Panc1 (cell line): ENCODE results near the gene KMT2C. TPM values are rescaled to one million over a fixed set of nuclear protein-coding genes. Genes with fewer than 3 reads are reported as not detected.

Experiments used
- ATAC-seq: fragments of 200-7000 bp; cut with Tn5 transposase; 2 replicates; pipeline ENCODE4 v1.9.1; 2020; ENCODE audit warnings: mild to moderate bottlenecking, moderate library complexity
- BruUV-seq: library from RNA; stranded (reverse); fragments of 400-500 nt; replicated peaks from 2 replicates; lab custom pipeline; 2021; lab: Mats Ljungman, UMichigan
- CTCF ChIA-PET: fragments of 300-600 bp; sonication (Branson Sonifier 250); formaldehyde crosslinking; loops from one replicate; lab custom pipeline; 2022; ENCODE audit warnings: antibody characterized with exemption; lab: Charles Lee
- POLR2A ChIA-PET: fragments of 300-600 bp; sonication (Branson Sonifier 250); formaldehyde crosslinking; loops from one replicate; lab custom pipeline; 2022; ENCODE audit warnings: antibody characterized with exemption; lab: Charles Lee
- DNase-seq: peaks from one replicate; pipeline ENCODE4 v3.0.0-alpha.2; 2010; ENCODE audit warnings: low read depth, low spot score
- H3K27ac ChIP-seq: 2 replicates; pipeline ENCODE4 v1.5.1; 2011; ENCODE audit warnings: mild to moderate bottlenecking, low read length, inconsistent platforms
- H3K27me3 ChIP-seq: fragments of 200-500 bp; sonication (Bioruptor generic); 2 replicates; pipeline ENCODE4 v1.6.0; 2014; ENCODE audit warnings: low read length, inconsistent platforms; ENCODE audit not compliant: control insufficient read depth, insufficient read depth
- H3K36me3 ChIP-seq: fragments of 200-500 bp; sonication (Bioruptor generic); 2 replicates; pipeline ENCODE4 v1.5.1; 2014; ENCODE audit warnings: inconsistent platforms, mild to moderate bottlenecking, low read length, moderate library complexity; ENCODE audit not compliant: control insufficient read depth, insufficient read depth
- H3K4me1 ChIP-seq: 2 replicates; pipeline ENCODE4 v1.5.1; 2011; ENCODE audit warnings: inconsistent platforms, mild to moderate bottlenecking, low read length, moderate library complexity; ENCODE audit not compliant: control insufficient read depth, insufficient read depth
- H3K4me3 ChIP-seq, 2 experiments: 2 replicates each; pipeline ENCODE4 v1.5.1; 2011 to 2012; ENCODE audit warnings: low read depth in 2 of 2, low read length in 2 of 2, mild to moderate bottlenecking in 2 of 2, inconsistent platforms in 1 of 2, moderate library complexity in 1 of 2
- H3K9me3 ChIP-seq: fragments of 200-500 bp; sonication (Bioruptor generic); 2 replicates; pipeline ENCODE4 v1.5.1; 2014; ENCODE audit warnings: low read depth, mild to moderate bottlenecking, inconsistent platforms, low read length, moderate library complexity; ENCODE audit not compliant: control insufficient read depth, insufficient read depth
- POLR2AphosphoS5 ChIP-seq: IDR thresholded peaks from 2 replicates; pipeline ENCODE4 v1.6.1; 2012; ENCODE audit warnings: mild to moderate bottlenecking, low read depth, low read length, moderate library complexity
- SIN3A ChIP-seq: IDR thresholded peaks from 2 replicates; pipeline ENCODE4 v1.6.1; 2012; ENCODE audit warnings: low read depth, mild to moderate bottlenecking, low read length, moderate library complexity, borderline replicate concordance; ENCODE audit not compliant: insufficient read depth
- TCF7L2 ChIP-seq: IDR thresholded peaks from 2 replicates; pipeline ENCODE4 v1.6.1; 2011; ENCODE audit warnings: mild to moderate bottlenecking, low read depth, low read length, inconsistent platforms
- in situ Hi-C: cut with HindIII; loops from 2 replicates; pipeline ENCODE4 v1.10.0; 2016; ENCODE audit warnings: low sequenced_read_pairs, low pct_unique_long_range_greater_than_20kb
- intact Hi-C: fragments of 100-400 bp; cut with micrococcal nuclease; formaldehyde crosslinking; loops from one replicate; pipeline ENCODE4 v1.10.0; 2022; ENCODE audit not compliant: unreplicated experiment
- total RNA-seq: library from RNA; stranded (reverse); gene quantifications from one replicate; pipeline ENCODE4 v1.2.1, GENCODE V29; 2021; ENCODE audit not compliant: unreplicated experiment
- TF ChIP-seq, protein P1 (sequence below), 2 experiments: IDR thresholded peaks; 2 replicates each; pipeline ENCODE4 v1.6.1; 2011 to 2012; ENCODE audit warnings: low read depth in 2 of 2, control low read depth in 1 of 2, low read length in 1 of 2, mild to moderate bottlenecking in 1 of 2, moderate library complexity in 1 of 2; ENCODE audit not compliant: insufficient read depth in 1 of 2
- TF ChIP-seq, protein P2 (sequence below): fragments of 450-650 bp; IDR thresholded peaks from 2 replicates; pipeline ENCODE4 v1.5.1; 2017; ENCODE audit warnings: mild to moderate bottlenecking

KMT2C gene
- total RNA-seq, 1 experiment from 2014 or later: 42.5 TPM

DNA sequence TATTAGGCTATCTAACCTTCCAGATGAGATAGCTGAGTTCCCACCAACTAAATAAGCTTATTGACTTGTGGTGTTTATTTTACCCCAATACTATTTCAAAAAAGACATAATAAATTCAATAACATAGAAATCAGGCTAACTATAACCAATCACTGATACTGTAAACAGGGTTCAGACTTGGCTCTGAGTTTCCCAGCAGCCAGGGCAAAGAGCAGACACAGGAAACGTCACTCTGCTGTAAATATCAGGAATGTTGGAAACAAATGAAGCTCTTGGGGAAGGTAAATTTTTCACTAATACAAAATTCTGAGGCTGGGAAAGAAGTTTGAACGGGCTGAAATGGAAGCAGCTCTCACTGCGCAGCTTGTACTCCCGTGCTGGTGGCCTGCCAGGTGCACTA lies 295.7 kb downstream of the KMT2C start:
- ATAC-seq: no peak

DNA sequence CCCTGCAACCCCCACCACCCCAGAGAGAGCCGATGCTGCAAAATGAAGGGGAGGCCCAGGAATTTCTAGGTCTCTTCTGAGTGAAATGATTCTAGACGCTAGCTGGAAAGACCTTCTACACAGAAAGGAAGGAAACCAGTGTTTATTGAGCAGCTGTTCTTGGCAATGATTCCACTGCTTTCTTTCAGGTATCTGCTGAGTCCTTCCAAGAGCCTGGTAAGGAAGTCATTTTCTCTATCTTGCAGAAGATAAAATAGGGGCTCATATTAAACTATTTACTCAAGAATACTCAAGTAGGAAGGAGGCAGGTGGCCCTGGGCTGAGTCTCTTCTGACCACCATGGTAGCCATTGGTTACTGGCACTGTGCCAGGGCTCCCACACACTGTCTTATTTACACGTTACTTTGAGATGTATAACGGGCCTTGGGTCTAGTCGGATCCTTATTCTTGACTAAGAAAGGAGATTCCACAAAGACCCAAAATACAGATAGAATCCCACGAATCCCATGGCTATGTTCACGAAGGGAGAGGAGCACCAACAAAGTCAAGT lies 298.3 kb downstream of the KMT2C start:
- CTCF ChIA-PET: no interaction called here
- intact Hi-C loops: no loop called here
- Histone ChIP-seq H3K4me1 (no peaks in the 10 kb centered on the region), H3K36me3 (peaks cover 8% of the 10 kb centered on the region), H3K4me3 (no peak overlapping the region), H3K27me3 (no peaks in the 10 kb centered on the region), H3K9me3 (no peaks in the 10 kb centered on the region), H3K27ac (no peak overlapping the region)
- DNase-seq: no peak
- in situ Hi-C loops: no loop called here
- TF ChIP-seq POLR2AphosphoS5 (no peak), TCF7L2 (no peak), SIN3A (no peak)
- TF ChIP-seq, protein P1, sequence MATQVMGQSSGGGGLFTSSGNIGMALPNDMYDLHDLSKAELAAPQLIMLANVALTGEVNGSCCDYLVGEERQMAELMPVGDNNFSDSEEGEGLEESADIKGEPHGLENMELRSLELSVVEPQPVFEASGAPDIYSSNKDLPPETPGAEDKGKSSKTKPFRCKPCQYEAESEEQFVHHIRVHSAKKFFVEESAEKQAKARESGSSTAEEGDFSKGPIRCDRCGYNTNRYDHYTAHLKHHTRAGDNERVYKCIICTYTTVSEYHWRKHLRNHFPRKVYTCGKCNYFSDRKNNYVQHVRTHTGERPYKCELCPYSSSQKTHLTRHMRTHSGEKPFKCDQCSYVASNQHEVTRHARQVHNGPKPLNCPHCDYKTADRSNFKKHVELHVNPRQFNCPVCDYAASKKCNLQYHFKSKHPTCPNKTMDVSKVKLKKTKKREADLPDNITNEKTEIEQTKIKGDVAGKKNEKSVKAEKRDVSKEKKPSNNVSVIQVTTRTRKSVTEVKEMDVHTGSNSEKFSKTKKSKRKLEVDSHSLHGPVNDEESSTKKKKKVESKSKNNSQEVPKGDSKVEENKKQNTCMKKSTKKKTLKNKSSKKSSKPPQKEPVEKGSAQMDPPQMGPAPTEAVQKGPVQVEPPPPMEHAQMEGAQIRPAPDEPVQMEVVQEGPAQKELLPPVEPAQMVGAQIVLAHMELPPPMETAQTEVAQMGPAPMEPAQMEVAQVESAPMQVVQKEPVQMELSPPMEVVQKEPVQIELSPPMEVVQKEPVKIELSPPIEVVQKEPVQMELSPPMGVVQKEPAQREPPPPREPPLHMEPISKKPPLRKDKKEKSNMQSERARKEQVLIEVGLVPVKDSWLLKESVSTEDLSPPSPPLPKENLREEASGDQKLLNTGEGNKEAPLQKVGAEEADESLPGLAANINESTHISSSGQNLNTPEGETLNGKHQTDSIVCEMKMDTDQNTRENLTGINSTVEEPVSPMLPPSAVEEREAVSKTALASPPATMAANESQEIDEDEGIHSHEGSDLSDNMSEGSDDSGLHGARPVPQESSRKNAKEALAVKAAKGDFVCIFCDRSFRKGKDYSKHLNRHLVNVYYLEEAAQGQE (IDR thresholded peaks at IDR 0.05; ENCODE audit: insufficient read depth in 1 of 2, low read depth in 2 of 2, low read length in 1 of 2): no peak
- POLR2A ChIA-PET: no interaction called here
- no peak for ATAC-seq
- BruUV-seq: no TSS peak

More for the DNA sequence above, 295.7 kb downstream of the KMT2C start:
- no peak for DNase-seq
- in situ Hi-C loops: no loop called here
- intact Hi-C loops: no loop called here
- TF ChIP-seq, protein P1 (IDR thresholded peaks at IDR 0.05; ENCODE audit: insufficient read depth in 1 of 2, low read depth in 2 of 2, low read length in 1 of 2): no peak
- TF ChIP-seq TCF7L2 (no peak), SIN3A (no peak), POLR2AphosphoS5 (no peak)
- TF ChIP-seq, protein P2, sequence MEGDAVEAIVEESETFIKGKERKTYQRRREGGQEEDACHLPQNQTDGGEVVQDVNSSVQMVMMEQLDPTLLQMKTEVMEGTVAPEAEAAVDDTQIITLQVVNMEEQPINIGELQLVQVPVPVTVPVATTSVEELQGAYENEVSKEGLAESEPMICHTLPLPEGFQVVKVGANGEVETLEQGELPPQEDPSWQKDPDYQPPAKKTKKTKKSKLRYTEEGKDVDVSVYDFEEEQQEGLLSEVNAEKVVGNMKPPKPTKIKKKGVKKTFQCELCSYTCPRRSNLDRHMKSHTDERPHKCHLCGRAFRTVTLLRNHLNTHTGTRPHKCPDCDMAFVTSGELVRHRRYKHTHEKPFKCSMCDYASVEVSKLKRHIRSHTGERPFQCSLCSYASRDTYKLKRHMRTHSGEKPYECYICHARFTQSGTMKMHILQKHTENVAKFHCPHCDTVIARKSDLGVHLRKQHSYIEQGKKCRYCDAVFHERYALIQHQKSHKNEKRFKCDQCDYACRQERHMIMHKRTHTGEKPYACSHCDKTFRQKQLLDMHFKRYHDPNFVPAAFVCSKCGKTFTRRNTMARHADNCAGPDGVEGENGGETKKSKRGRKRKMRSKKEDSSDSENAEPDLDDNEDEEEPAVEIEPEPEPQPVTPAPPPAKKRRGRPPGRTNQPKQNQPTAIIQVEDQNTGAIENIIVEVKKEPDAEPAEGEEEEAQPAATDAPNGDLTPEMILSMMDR: no peak
- Histone ChIP-seq H3K4me1 (no peaks in the 10 kb centered on the region), H3K9me3 (no peaks in the 10 kb centered on the region), H3K27ac (no peak overlapping the region), H3K27me3 (no peaks in the 10 kb centered on the region), H3K36me3 (peaks cover 13% of the 10 kb centered on the region), H3K4me3 (no peak overlapping the region)
- ChIA-PET CTCF (interaction anchor here (0.6 kb wide), 1 partner anchor 341 kb away, joined by 8 read pairs; no protein-coding TSS in a partner anchor), POLR2A (no interaction called here)
- BruUV-seq: no TSS peak
